Measurements from ENCODE around the gene CDH18.

DNA sequence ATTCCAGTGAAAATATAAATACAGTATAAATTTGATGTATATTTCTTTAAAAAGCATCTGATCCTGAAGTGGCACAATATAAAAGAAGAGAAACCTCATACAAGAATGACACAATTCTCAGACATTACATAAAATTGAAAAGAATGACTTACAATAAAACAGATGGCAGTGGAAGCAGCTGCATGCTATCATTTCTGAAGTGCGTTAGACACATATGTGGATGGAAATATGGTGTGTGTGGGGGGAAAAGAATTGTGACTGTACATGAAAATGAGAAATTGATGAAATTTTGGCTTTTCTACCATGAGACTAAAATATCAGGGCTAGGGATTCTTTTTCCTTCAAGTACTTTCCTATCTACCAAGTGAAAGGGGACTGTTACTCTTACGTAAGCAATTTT, 45.9 kb upstream of the CDH18 start:
- TF ChIP-seq, protein P1, sequence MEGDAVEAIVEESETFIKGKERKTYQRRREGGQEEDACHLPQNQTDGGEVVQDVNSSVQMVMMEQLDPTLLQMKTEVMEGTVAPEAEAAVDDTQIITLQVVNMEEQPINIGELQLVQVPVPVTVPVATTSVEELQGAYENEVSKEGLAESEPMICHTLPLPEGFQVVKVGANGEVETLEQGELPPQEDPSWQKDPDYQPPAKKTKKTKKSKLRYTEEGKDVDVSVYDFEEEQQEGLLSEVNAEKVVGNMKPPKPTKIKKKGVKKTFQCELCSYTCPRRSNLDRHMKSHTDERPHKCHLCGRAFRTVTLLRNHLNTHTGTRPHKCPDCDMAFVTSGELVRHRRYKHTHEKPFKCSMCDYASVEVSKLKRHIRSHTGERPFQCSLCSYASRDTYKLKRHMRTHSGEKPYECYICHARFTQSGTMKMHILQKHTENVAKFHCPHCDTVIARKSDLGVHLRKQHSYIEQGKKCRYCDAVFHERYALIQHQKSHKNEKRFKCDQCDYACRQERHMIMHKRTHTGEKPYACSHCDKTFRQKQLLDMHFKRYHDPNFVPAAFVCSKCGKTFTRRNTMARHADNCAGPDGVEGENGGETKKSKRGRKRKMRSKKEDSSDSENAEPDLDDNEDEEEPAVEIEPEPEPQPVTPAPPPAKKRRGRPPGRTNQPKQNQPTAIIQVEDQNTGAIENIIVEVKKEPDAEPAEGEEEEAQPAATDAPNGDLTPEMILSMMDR (conservative IDR thresholded peaks at IDR 0.05; ENCODE audit: low read length), result no peak
- TF ChIP-seq EZH2phosphoT487 (IDR thresholded peaks at IDR 0.05; ENCODE audit: borderline replicate concordance, low read depth, low read length), result no peak
